ENCODE data around the gene DHRSX. TPM values are rescaled to one million over a fixed set of nuclear protein-coding genes. Genes with fewer than 3 reads are reported as not detected.

Gene DHRSX
- total and polyA plus RNA-seq, 9 of the 15 experiments (the other 6 are each of a cell fraction or from before 2014, with no cell fraction given) = 0.59 to 11.0 (median 6.2) TPM

DNA sequence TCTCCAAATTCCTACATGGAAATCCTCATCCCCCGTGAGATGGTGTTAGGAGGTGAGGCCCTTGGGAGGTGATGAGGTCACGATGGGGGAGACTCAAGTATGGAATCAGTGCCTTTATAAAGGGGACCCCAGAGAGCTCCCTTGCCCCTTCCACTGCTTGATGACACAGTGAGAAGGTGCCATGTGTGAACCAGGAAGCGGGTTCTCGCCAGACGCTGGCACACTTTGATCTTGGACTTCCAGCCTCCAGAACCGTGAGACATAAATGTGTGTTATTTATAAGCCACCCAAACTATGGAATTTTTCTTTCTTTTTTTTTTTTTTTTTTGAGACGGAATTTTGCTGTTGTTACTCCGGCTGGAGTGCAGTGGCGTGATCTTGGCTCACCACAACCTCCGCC lies 237.6 kb downstream of the DHRSX start (continued):
- no peak for TF ChIP-seq ZNF436 (CRISPR knock-in tag; IDR thresholded peaks at IDR 0.05)
- TF ChIP-seq RBM14 (IDR thresholded peaks at IDR 0.05; ENCODE audit: borderline replicate concordance, insufficient read depth, low read depth, low read length) = no peak
- TF ChIP-seq HDAC3 (IDR thresholded peaks at IDR 0.05; ENCODE audit: borderline replicate concordance, partially characterized antibody) = no peak
- TF ChIP-seq, protein P1, sequence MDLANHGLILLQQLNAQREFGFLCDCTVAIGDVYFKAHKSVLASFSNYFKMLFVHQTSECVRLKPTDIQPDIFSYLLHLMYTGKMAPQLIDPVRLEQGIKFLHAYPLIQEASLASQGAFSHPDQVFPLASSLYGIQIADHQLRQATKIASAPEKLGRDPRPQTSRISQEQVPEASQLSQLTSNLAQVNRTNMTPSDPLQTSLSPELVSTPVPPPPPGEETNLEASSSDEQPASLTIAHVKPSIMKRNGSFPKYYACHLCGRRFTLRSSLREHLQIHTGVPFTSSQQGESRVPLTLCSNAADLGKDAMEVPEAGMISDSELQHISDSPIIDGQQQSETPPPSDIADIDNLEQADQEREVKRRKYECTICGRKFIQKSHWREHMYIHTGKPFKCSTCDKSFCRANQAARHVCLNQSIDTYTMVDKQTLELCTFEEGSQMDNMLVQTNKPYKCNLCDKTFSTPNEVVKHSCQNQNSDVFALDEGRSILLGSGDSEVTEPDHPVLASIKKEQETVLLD (IDR thresholded peaks at IDR 0.05) = no peak
- no peak for TF ChIP-seq EP300 (IDR thresholded peaks at IDR 0.05; ENCODE audit: low read length)
- no peak for TF ChIP-seq KAT2B (IDR thresholded peaks at IDR 0.05; ENCODE audit: low read depth, low read length)

DNA sequence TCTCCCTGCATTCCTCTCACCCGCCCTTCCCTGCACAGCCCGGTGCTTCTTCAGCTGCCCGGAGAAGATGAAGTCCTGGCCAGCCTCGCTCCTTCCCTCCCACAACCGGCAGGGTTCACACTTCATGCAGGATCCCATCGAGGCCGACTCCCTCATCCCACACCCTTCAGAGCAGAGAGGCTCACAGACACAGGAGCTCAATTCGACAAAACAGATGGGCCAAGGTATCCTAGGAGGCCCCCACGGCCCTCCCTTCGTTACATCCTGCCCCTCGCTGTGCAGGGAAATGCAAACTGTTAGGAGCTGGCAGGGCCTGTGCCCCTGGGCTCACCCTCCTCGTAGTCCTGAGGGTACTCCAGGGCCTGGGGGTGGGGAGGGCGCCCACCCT lies 238.1 kb downstream of the DHRSX start:
- no peaks in the 10 kb centered on the region for H3K9me1 ChIP-seq (ENCODE audit: control insufficient read depth, insufficient read depth, low read length)
- no TSS peak for BruUV-seq (replicated peaks)
- H3K27ac ChIP-seq (ENCODE audit: extremely low read depth, low read depth, low read length) = no peak overlapping the region
- H3K27me3 ChIP-seq (ENCODE audit: control insufficient read depth in 2 of 2, insufficient read depth in 2 of 2, low read length in 2 of 2) = no peaks in the 10 kb centered on the region
- no peak overlapping the region for H2AFZ ChIP-seq (ENCODE audit: low read depth, low read length)
- no peaks in the 10 kb centered on the region for H3K36me3 ChIP-seq (ENCODE audit: control insufficient read depth, insufficient read depth, low read length)
- H3K9me3 ChIP-seq (replicated peaks; ENCODE audit: control insufficient read depth, insufficient read depth, low read depth, low read length) = no peaks in the 10 kb centered on the region
- H3K9ac ChIP-seq (ENCODE audit: insufficient read depth in 1 of 2, low read depth in 2 of 2, low read length in 2 of 2) = no peak overlapping the region
- intact Hi-C loops (cut with micrococcal nuclease) = no loop called here
- H3K4me1 ChIP-seq (replicated peaks in 1 of 2; ENCODE audit: control insufficient read depth in 2 of 2, insufficient read depth in 2 of 2, low read length in 2 of 2) = peaks cover 0 to 8% of the 10 kb centered on the region in 2 experiments; a peak in 2 of 5 replicates
- 71% methylated on average over 8 of the region's 13 CpGs for WGBS (ENCODE audit: insufficient coverage, low coverage, missing lambda C conversion rate)
- H3K4me2 ChIP-seq (ENCODE audit: insufficient read depth, low read length) = no peak overlapping the region
- DNase-seq (ENCODE audit: extremely low read depth in 1 of 4, low spot score in 3 of 4) = no peak
- in situ Hi-C loops (cut with MboI) = loop anchor here (25.0 kb wide), 1 partner anchor 325 kb away; no protein-coding TSS in a partner anchor
- H4K20me1 ChIP-seq (replicated peaks; ENCODE audit: control insufficient read depth, insufficient read depth, low read length) = no peaks in the 10 kb centered on the region
- ChIA-PET CTCF (ENCODE audit: low intra/inter-chr PET ratio) (no interaction called here), POLR2A (no interaction called here)
- H3K4me3 ChIP-seq = no peak overlapping the region
- FAIRE-seq = no peak
- peak; percentile 38 for ATAC-seq
- no peaks in the 10 kb centered on the region for H3K79me2 ChIP-seq (ENCODE audit: control insufficient read depth, insufficient read depth, low read length)
- TF ChIP-seq, protein P2, sequence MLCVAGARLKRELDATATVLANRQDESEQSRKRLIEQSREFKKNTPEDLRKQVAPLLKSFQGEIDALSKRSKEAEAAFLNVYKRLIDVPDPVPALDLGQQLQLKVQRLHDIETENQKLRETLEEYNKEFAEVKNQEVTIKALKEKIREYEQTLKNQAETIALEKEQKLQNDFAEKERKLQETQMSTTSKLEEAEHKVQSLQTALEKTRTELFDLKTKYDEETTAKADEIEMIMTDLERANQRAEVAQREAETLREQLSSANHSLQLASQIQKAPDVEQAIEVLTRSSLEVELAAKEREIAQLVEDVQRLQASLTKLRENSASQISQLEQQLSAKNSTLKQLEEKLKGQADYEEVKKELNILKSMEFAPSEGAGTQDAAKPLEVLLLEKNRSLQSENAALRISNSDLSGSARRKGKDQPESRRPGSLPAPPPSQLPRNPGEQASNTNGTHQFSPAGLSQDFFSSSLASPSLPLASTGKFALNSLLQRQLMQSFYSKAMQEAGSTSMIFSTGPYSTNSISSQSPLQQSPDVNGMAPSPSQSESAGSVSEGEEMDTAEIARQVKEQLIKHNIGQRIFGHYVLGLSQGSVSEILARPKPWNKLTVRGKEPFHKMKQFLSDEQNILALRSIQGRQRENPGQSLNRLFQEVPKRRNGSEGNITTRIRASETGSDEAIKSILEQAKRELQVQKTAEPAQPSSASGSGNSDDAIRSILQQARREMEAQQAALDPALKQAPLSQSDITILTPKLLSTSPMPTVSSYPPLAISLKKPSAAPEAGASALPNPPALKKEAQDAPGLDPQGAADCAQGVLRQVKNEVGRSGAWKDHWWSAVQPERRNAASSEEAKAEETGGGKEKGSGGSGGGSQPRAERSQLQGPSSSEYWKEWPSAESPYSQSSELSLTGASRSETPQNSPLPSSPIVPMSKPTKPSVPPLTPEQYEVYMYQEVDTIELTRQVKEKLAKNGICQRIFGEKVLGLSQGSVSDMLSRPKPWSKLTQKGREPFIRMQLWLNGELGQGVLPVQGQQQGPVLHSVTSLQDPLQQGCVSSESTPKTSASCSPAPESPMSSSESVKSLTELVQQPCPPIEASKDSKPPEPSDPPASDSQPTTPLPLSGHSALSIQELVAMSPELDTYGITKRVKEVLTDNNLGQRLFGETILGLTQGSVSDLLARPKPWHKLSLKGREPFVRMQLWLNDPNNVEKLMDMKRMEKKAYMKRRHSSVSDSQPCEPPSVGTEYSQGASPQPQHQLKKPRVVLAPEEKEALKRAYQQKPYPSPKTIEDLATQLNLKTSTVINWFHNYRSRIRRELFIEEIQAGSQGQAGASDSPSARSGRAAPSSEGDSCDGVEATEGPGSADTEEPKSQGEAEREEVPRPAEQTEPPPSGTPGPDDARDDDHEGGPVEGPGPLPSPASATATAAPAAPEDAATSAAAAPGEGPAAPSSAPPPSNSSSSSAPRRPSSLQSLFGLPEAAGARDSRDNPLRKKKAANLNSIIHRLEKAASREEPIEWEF (CRISPR knock-in tag; IDR thresholded peaks at IDR 0.05) = no peak
- TF ChIP-seq, protein P3, sequence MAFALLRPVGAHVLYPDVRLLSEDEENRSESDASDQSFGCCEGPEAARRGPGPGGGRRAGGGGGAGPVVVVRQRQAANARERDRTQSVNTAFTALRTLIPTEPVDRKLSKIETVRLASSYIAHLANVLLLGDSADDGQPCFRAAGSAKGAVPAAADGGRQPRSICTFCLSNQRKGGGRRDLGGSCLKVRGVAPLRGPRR (CRISPR knock-in tag; IDR thresholded peaks at IDR 0.05) = no peak
